WI38 (cell line): Measurements from ENCODE around the gene PI4KA.

Experiments used
- H3K4me3 ChIP-seq: 2 replicates; pipeline ENCODE4 v1.5.1; 2011; ENCODE audit warnings: low read depth, mild to moderate bottlenecking, control low read depth, low read length
- TF ChIP-seq, protein P1 (sequence below): IDR thresholded peaks from 2 replicates; pipeline ENCODE4 v1.5.1; 2012; ENCODE audit warnings: low read depth, mild to moderate bottlenecking, control low read depth, low read length

PI4KA gene

DNA sequence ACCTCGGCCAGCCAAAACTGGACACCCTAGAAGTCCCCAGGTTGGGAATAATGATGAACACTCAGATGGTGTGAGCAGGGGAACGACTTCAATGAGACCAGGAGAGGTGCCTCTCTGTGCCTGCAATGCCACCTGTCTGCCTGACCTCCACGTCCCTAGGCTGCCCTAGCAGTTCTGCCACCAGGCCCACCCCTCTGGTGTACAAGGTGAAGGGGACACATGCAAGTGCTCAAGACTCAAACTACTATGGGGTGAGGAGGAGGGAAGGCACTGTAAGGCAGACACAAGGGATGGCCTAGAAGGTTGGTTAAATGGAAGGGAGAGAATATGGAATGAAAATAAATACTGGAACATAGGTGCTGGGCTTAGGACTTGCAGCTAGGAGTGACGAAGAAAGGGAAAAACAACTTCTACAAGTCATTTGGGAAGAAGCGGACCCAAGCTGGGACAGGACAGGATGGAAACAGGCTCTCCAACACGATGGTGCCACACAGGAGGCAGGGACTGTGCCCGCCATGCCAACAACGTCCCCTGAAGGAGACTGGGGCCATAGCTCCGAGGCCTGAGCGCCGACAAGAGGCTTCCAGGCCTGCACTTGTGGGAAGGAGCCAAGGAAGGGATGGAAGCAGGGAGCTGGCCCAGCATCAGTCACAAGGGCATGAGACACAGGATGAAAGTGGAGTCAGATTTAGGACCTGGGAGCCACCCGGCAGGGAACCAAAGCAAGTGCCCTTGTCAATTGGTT is 66.2 kb downstream of the PI4KA start:
- H3K4me3 ChIP-seq, result no peak overlapping the region
- TF ChIP-seq, protein P1, sequence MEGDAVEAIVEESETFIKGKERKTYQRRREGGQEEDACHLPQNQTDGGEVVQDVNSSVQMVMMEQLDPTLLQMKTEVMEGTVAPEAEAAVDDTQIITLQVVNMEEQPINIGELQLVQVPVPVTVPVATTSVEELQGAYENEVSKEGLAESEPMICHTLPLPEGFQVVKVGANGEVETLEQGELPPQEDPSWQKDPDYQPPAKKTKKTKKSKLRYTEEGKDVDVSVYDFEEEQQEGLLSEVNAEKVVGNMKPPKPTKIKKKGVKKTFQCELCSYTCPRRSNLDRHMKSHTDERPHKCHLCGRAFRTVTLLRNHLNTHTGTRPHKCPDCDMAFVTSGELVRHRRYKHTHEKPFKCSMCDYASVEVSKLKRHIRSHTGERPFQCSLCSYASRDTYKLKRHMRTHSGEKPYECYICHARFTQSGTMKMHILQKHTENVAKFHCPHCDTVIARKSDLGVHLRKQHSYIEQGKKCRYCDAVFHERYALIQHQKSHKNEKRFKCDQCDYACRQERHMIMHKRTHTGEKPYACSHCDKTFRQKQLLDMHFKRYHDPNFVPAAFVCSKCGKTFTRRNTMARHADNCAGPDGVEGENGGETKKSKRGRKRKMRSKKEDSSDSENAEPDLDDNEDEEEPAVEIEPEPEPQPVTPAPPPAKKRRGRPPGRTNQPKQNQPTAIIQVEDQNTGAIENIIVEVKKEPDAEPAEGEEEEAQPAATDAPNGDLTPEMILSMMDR, result no peak

- H3K4me3 ChIP-seq, result no peak overlapping the region
- TF ChIP-seq, protein P1, result no peak
These were observed 69.8 kb downstream of the PI4KA start for GRCh38 chr22:20788627-20789344.

- TF ChIP-seq, protein P1, result no peak
- no peak overlapping the region for H3K4me3 ChIP-seq
These were observed 70.6 kb downstream of the PI4KA start for GRCh38 chr22:20787746-20788626.

- H3K4me3 ChIP-seq, result no peak overlapping the region
- TF ChIP-seq, protein P1, result no peak
These were observed 71.4 kb downstream of the PI4KA start for GRCh38 chr22:20787223-20787622.

DNA sequence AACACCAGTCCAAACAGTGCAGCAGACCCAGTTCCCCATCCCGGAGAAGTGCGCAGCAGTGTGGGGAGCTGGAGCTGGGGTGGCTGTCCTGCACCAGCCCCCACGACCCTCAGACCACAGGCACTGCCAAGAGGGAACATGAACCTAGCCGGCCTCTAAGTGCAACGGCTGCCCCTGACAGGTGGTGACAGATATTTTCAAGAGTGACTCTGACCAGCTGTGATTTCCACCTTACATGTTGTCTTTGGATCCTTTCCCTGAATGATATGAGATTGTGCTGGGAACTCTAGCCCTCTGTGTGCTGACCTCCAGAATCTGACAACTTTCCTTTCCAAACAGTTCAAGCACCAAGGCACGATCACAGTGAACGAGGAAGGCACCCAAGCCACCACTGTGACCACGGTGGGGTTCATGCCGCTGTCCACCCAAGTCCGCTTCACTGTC is 72.1 kb downstream of the PI4KA start:
- H3K4me3 ChIP-seq, result no peak overlapping the region
- TF ChIP-seq, protein P1, result no peak

DNA sequence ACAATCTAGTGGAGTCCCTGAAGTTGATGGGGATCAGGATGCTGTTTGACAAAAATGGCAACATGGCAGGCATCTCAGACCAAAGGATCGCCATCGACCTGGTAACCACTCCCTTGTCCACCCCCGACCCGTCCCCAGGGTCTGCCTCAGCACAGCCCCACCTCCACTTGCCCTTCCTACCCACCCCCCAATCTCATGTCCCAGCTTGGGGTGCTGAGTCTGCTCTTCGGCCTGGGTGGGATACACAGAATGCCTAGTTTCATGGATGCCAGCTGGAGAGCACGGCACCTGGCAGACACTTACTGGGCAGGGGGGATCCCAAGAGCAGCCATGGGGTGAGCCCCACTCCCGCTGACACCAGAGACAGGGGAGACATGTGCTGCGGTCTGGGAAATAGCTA is 72.6 kb downstream of the PI4KA start:
- H3K4me3 ChIP-seq, result no peak overlapping the region
- TF ChIP-seq, protein P1, result no peak
